H1 (cell line): Measurements from ENCODE around the gene VAPA. TPM values are rescaled to one million over a fixed set of nuclear protein-coding genes. Genes with fewer than 3 reads are reported as not detected.

ENCODE experiments used
- CTCF ChIA-PET: fragments of 300-600 bp; sonication (Branson Sonifier 250); formaldehyde crosslinking; loops from one replicate; lab custom pipeline; 2021; ENCODE audit not compliant: partially characterized antibody; lab: Charles Lee
- POLR2A ChIA-PET: fragments of 300-600 bp; sonication (Branson Sonifier 250); formaldehyde crosslinking; loops from one replicate; lab custom pipeline; 2021; ENCODE audit warnings: inconsistent platforms; ENCODE audit not compliant: partially characterized antibody; lab: Charles Lee
- DNase-seq, 2 experiments: peaks; one replicate each; pipeline versions ENCODE4 v3.0.0 to v3.0.0-alpha.2; 2010 to 2022; ENCODE audit warnings: low spot score in 2 of 2, low read depth in 1 of 2, mixed read lengths in 1 of 2
- FAIRE-seq: peaks from 2 replicates; lab custom pipeline; 2011; peaks lifted over from hg19 to GRCh38; lab: Jason Lieb, UNC
- H2AFZ ChIP-seq: 2 replicates; pipeline ENCODE4 v1.8.1; 2012; ENCODE audit warnings: low read length, inconsistent platforms
- H2AK5ac ChIP-seq: 2 replicates; pipeline ENCODE4 v1.6.1; 2013; ENCODE audit warnings: low read depth, low read length
- H2BK120ac ChIP-seq: replicated peaks from 2 replicates; pipeline ENCODE3; 2013; ENCODE audit warnings: low read depth, low read length, inconsistent platforms
- H2BK12ac ChIP-seq: 2 replicates; pipeline ENCODE4 v1.6.1; 2013; ENCODE audit warnings: low read depth, low read length
- H2BK15ac ChIP-seq: 2 replicates; pipeline ENCODE4 v1.6.1; 2013; ENCODE audit warnings: low read length
- H2BK20ac ChIP-seq: 2 replicates; pipeline ENCODE4 v1.6.1; 2013; ENCODE audit warnings: low read length
- H2BK5ac ChIP-seq: 2 replicates; pipeline ENCODE4 v1.6.1; 2013; ENCODE audit warnings: low read depth, low read length
- H3K14ac ChIP-seq: 2 replicates; pipeline ENCODE4 v1.6.1; 2013; ENCODE audit warnings: inconsistent platforms; ENCODE audit not compliant: insufficient read length
- H3K18ac ChIP-seq: 2 replicates; pipeline ENCODE4 v1.6.1; 2013; ENCODE audit warnings: low read length; ENCODE audit errors: extremely low read depth
- H3K23ac ChIP-seq: 2 replicates; pipeline ENCODE4 v1.6.1; 2013; ENCODE audit warnings: inconsistent platforms; ENCODE audit not compliant: insufficient read length
- H3K23me2 ChIP-seq: 2 replicates; pipeline ENCODE4 v1.6.1; 2013; ENCODE audit warnings: low read depth, low read length
- H3K27ac ChIP-seq: 2 replicates; pipeline ENCODE4 v1.6.1; 2011; ENCODE audit warnings: low read depth, low read length, inconsistent platforms
- H3K27me3 ChIP-seq, 4 experiments: replicated peaks in 1 of 4; 1 replicate in 1 of 4; 2 replicates in 3 of 4; pipeline versions ENCODE4 v1.6.1 to v1.8.1; 2011 to 2013; ENCODE audit warnings: low read length in 3 of 4, mild to moderate bottlenecking in 3 of 4, inconsistent platforms in 2 of 4, mixed read lengths in 2 of 4, moderate library complexity in 1 of 4; ENCODE audit not compliant: control insufficient read depth in 3 of 4, insufficient read depth in 3 of 4; ENCODE audit errors: extremely low read depth in 1 of 4
- H3K36me3 ChIP-seq, 4 experiments: 2 replicates each; pipeline versions ENCODE4 v1.6.1 to v1.8.1; 2011 to 2013; ENCODE audit warnings: mild to moderate bottlenecking in 4 of 4, low read length in 3 of 4, moderate library complexity in 2 of 4, control low read depth in 1 of 4, inconsistent platforms in 1 of 4; ENCODE audit not compliant: insufficient read depth in 4 of 4, control insufficient read depth in 2 of 4
- H3K4ac ChIP-seq: replicated peaks from 2 replicates; pipeline ENCODE3; 2013; ENCODE audit warnings: low read length, low read depth, mixed read lengths, inconsistent platforms; ENCODE audit not compliant: insufficient read length
- H3K4me1 ChIP-seq, 4 experiments: replicated peaks in 1 of 4; 1 replicate in 1 of 4; 2 replicates in 3 of 4; pipeline versions ENCODE4 v1.6.1 to v1.8.1; 2011 to 2013; ENCODE audit warnings: low read length in 3 of 4, inconsistent platforms in 2 of 4, mixed read lengths in 1 of 4; ENCODE audit not compliant: insufficient read depth in 4 of 4, control insufficient read depth in 3 of 4
- H3K4me2 ChIP-seq, 2 experiments: 2 replicates each; pipeline versions ENCODE4 v1.6.1 to v1.8.1; 2011 to 2013; ENCODE audit warnings: low read depth in 2 of 2, low read length in 2 of 2, control low read depth in 1 of 2, inconsistent platforms in 1 of 2, mild to moderate bottlenecking in 1 of 2; ENCODE audit not compliant: insufficient read depth in 1 of 2
- H3K4me3 ChIP-seq, 4 experiments: fragments of 200-600, 300-600 bp in 1 of 4; sonication (generic), shearing (Covaris generic), sonication (Bioruptor Twin) in 1 of 4; 2 replicates each; pipeline versions ENCODE4 v1.5.1 to v1.8.1; 2011 to 2016; ENCODE audit warnings: low read length in 4 of 4, low read depth in 3 of 4, control low read depth in 2 of 4, inconsistent platforms in 2 of 4, mild to moderate bottlenecking in 2 of 4, mixed read lengths in 1 of 4, moderate library complexity in 1 of 4; ENCODE audit not compliant: insufficient read depth in 2 of 4; ENCODE audit errors: extremely low read depth in 1 of 4
- H3K56ac ChIP-seq: replicated peaks from 2 replicates; pipeline ENCODE3; 2013; ENCODE audit warnings: low read depth, mild to moderate bottlenecking, mixed read lengths, low read length, inconsistent platforms; ENCODE audit not compliant: insufficient read length
- H3K79me1 ChIP-seq: 2 replicates; pipeline ENCODE4 v1.6.1; 2013; ENCODE audit warnings: low read depth, low read length, control low read depth
- H3K79me2 ChIP-seq, 2 experiments: 2 replicates each; pipeline versions ENCODE4 v1.6.1 to v1.8.1; 2012 to 2013; ENCODE audit warnings: low read length in 2 of 2, mild to moderate bottlenecking in 2 of 2, inconsistent platforms in 1 of 2; ENCODE audit not compliant: insufficient read depth in 2 of 2, control insufficient read depth in 1 of 2
- H3K9ac ChIP-seq, 4 experiments: replicated peaks in 1 of 4; 1 replicate in 1 of 4; 2 replicates in 3 of 4; pipeline versions ENCODE4 v1.6.1 to v1.8.1; 2011 to 2013; ENCODE audit warnings: low read depth in 3 of 4, low read length in 3 of 4, control low read depth in 2 of 4, mild to moderate bottlenecking in 2 of 4, moderate library complexity in 2 of 4, inconsistent platforms in 1 of 4; ENCODE audit errors: extremely low read depth in 1 of 4
- H3K9me3 ChIP-seq, 2 experiments: 2 replicates each; pipeline versions ENCODE4 v1.6.1 to v1.8.1; 2012 to 2013; ENCODE audit warnings: mild to moderate bottlenecking in 2 of 2, moderate library complexity in 2 of 2, control low read depth in 1 of 2, inconsistent platforms in 1 of 2, low read depth in 1 of 2, low read length in 1 of 2, mixed read lengths in 1 of 2; ENCODE audit not compliant: insufficient read depth in 2 of 2
- H4K20me1 ChIP-seq, 2 experiments: replicated peaks in 1 of 2; 2 replicates each; pipeline versions ENCODE3 to v1.8.1; 2011 to 2013; ENCODE audit warnings: inconsistent platforms in 2 of 2, low read length in 2 of 2, mild to moderate bottlenecking in 1 of 2; ENCODE audit not compliant: insufficient read depth in 2 of 2, control insufficient read depth in 1 of 2
- H4K5ac ChIP-seq: 2 replicates; pipeline ENCODE4 v1.6.1; 2013; ENCODE audit warnings: low read length, low read depth, mixed read lengths, inconsistent platforms; ENCODE audit not compliant: insufficient read length
- H4K8ac ChIP-seq: 2 replicates; pipeline ENCODE4 v1.8.0; 2013; ENCODE audit warnings: mild to moderate bottlenecking, moderate library complexity, low read length, inconsistent platforms; ENCODE audit not compliant: insufficient read depth; ENCODE audit errors: extremely low read depth
- H4K91ac ChIP-seq: replicated peaks from 2 replicates; pipeline ENCODE3; 2013; ENCODE audit warnings: low read length, mixed read lengths, inconsistent platforms; ENCODE audit not compliant: insufficient read length
- SP2 ChIP-seq: IDR thresholded peaks from 2 replicates; pipeline ENCODE4 v1.6.1; 2012; ENCODE audit warnings: mild to moderate bottlenecking, low read length, inconsistent platforms
- WGBS, 2 experiments: shearing (Covaris generic) in 1 of 2; methylation state at CpG; one replicate each; pipeline versions ENCODE4 v1.1.6 to v1.1.7; 2013 to 2015; ENCODE audit warnings: low lambda C conversion rate in 2 of 2, mixed read lengths in 2 of 2, inconsistent platforms in 1 of 2, low coverage in 1 of 2, missing lambda C conversion rate in 1 of 2; ENCODE audit not compliant: insufficient replicate concordance in 2 of 2, insufficient coverage in 1 of 2, insufficient read length in 1 of 2; ENCODE audit errors: extremely low coverage in 1 of 2, missing lambda C conversion rate in 1 of 2; 5-methylcytosine and 5-hydroxymethylcytosine counted together
- polyA plus RNA-seq, 7 experiments: library from polyadenylated mRNA; depleted of rRNA in 3 of 7; stranded (reverse) in 5 of 7; unstranded in 2 of 7; fragments of >200 nt in 5 of 7; fragments of 200-250 nt in 2 of 7; gene quantifications; 1 replicate in 5 of 7; 2 replicates in 1 of 7; 4 replicates in 1 of 7; pipeline versions ENCODE4 v1.2.1 to v1.2.3, GENCODE V29; 2011 to 2013; ENCODE audit warnings: missing spikeins in 2 of 7, mixed read lengths in 2 of 7
- total RNA-seq: library from RNA; stranded (reverse); fragmentation: NEBNext Ultra II Directional; extraction: Animal tissue kit (Norgen Biotek cat#: 25700); gene quantifications from 2 replicates; pipeline ENCODE4 v1.2.1, GENCODE V29; 2021

VAPA gene
- total and polyA plus RNA-seq, 2 of the 8 experiments (the other 6 are each of a cell fraction or from before 2014, with no cell fraction given): 79.7 to 130 TPM

DNA sequence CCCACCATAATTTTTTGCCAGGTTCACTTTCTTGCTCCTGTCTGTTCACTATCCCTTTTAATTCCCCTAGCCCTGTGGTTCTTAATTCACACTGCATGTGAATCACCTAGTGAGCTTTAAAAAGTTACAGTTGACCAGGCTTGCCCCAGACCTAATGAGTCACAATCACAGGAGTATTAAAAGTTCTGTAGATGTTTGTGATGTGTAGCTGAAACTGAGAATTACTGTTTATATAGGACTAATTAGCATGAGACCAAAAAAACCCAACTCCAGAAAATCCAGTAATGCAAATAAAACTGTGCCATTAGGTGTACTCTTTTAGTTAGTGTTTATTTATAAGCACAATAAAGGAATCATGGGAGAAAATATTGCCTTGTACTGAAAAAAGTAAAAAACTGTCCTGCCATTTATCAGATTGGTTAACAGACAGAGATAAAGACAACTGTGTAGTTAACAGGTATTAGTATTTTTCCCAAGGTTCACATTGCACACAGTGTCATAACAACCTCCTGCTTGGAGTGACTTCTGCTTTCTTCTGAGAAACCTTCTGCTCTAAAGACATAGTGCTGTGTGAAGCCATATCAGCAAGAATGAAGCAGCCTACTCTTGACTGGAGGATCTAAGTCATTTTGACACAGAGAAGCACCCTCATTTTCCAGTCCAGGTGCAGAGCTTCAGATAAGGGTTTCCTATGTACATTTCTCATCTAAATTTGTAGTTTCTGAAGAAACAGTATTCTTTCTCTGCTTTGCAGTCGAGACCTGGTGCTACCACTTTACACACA lies 39.0 kb downstream of the VAPA start:
- no peaks in the 10 kb centered on the region for H4K20me1 ChIP-seq
- no peaks in the 10 kb centered on the region for H3K9me3 ChIP-seq
- 0 out of 2 replicates have a peak, but pooled peaks cover 3% of the 10 kb centered on the region for H3K79me1 ChIP-seq
- ChIA-PET CTCF (interaction anchor here (0.6 to 2.2 kb wide), 2 partner anchors 17 to 421 kb away, joined by 3 to 9 read pairs; no protein-coding TSS in a partner anchor), POLR2A (no interaction called here)
- no peaks in the 10 kb centered on the region for H3K27me3 ChIP-seq
- no peak overlapping the region for H3K27ac ChIP-seq
- H2BK5ac ChIP-seq: no peak overlapping the region
- H3K56ac ChIP-seq: no peak overlapping the region
- H3K4me3 ChIP-seq: no peak overlapping the region
- H3K79me2 ChIP-seq: peaks cover 0 to 8% of the 10 kb centered on the region in 2 experiments; a peak in 1 of 4 replicates
- peaks cover 0 to 2% (median 0%) of the 10 kb centered on the region in 4 experiments; a peak in 1 of 7 replicates for H3K4me1 ChIP-seq
- WGBS, 2 experiments: 95% methylated on average over 1 of the region's 1 CpG; no CpG with 5 or more reads in 1 of the 2 experiments
- no peak overlapping the region for H2AFZ ChIP-seq
- no peak overlapping the region for H3K4me2 ChIP-seq
- H3K14ac ChIP-seq: no peak overlapping the region
- H2BK20ac ChIP-seq: no peak overlapping the region
- DNase-seq: no peak
- H4K5ac ChIP-seq: no peak overlapping the region
- H3K36me3 ChIP-seq: peaks cover 0 to 21% (median 8%) of the 10 kb centered on the region in 4 experiments; a peak in 4 of 8 replicates
- no peak overlapping the region for H2BK15ac ChIP-seq
- no peak overlapping the region for H4K91ac ChIP-seq
- H4K8ac ChIP-seq: no peak overlapping the region
- H3K18ac ChIP-seq: no peak overlapping the region
- H3K4ac ChIP-seq: no peak overlapping the region
- H3K9ac ChIP-seq: no peak overlapping the region
- no peak overlapping the region for H2BK120ac ChIP-seq
- no peak overlapping the region for H2AK5ac ChIP-seq
- H2BK12ac ChIP-seq: no peak overlapping the region
- no peak overlapping the region for H3K23ac ChIP-seq
- no peak for FAIRE-seq
- H3K23me2 ChIP-seq: no peaks in the 10 kb centered on the region
- TF ChIP-seq SP2: no peak
